ENCODE data around the gene PARD3B.

- TF ChIP-seq SUZ12 (IDR thresholded peaks at IDR 0.05; ENCODE audit: extremely low read depth, insufficient read depth, insufficient read length) (no peak), YY1 (IDR thresholded peaks at IDR 0.05; ENCODE audit: insufficient read depth, insufficient read length) (no peak), ZNF274 (IDR thresholded peaks at IDR 0.05; ENCODE audit: low read depth, low read length) (no peak)
Measured at GRCh38 chr2:205662206-205662965, 1117.1 kb downstream of the PARD3B start.

All from NT2/D1 (cell line).